SU-DHL-6 (cell line): Measurements from ENCODE around the gene PCDHGA5.

Source experiments
- CTCF ChIP-seq: fragments of 200-600 bp; sonication (generic); IDR thresholded peaks from one replicate; pipeline ENCODE4 v1.5.1; 2017; ENCODE audit warnings: antibody characterized with exemption, mild to moderate bottlenecking, low read length, moderate library complexity; ENCODE audit not compliant: insufficient read depth, poor library complexity, severe bottlenecking
- EZH2phosphoT487 ChIP-seq: fragments of 200-600 bp; sonication (generic), shearing (Covaris generic); conservative IDR thresholded peaks from 2 replicates; pipeline ENCODE4 v1.6.1; 2018; ENCODE audit warnings: mild to moderate bottlenecking, antibody characterized with exemption, low read length, moderate library complexity, mixed read lengths

- TF ChIP-seq CTCF (no peak), EZH2phosphoT487 (no peak)
Measured at GRCh38 chr5:141413540-141414069, 49.6 kb downstream of the PCDHGA5 start.
